NCI-H460 (cell line): ENCODE data around the gene OR6P1. TPM values are rescaled to one million over a fixed set of nuclear protein-coding genes. Genes with fewer than 3 reads are reported as not detected.

ENCODE experiments used
- DNase-seq: peaks from one replicate; pipeline ENCODE4 v3.0.0-alpha.2; 2016; ENCODE audit warnings: low read depth; ENCODE audit errors: extremely low read depth
- total RNA-seq: library from RNA; depleted of rRNA; stranded (reverse); fragments of >200 nt; shearing (Covaris generic); gene quantifications from 2 replicates; pipeline ENCODE4 v1.2.3, GENCODE V29; 2014; rRNA removed

The OR6P1 gene
- total RNA-seq, 1 experiment from 2014 or later: not detected

DNA sequence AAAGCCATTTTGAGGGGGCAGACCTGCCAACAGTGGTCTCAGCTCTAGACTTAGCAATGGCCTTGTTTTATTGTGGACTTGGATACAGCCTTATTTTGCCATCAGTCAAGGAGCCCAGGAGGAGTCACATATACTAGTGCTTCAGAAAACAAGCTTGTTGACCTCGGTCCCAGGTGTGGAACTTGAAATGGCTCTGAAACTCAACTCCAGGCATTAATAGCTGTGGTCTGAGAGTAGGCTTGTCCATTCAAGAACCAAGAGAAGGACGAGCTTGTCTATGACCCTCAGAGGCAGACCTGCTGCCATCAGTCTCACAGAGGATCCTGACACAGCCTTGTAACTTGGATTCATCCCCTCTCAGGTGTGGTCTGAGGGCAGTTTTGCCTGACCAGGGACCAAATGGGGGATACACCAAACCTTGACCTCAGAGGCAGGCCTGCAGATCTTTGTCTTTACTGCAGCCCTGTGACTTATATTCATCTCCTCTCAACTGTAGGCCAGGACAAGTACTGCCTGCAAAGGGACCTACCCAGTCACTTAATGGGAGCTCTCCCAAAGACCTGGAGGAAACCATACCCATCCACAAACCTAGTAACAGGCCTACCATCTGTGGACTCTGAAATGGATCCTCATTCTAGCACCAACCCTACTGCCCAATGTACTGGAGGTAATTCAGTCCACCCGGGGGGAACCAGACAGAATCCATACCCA is 49.3 kb downstream of the OR6P1 start:
- no peak for DNase-seq

DNA sequence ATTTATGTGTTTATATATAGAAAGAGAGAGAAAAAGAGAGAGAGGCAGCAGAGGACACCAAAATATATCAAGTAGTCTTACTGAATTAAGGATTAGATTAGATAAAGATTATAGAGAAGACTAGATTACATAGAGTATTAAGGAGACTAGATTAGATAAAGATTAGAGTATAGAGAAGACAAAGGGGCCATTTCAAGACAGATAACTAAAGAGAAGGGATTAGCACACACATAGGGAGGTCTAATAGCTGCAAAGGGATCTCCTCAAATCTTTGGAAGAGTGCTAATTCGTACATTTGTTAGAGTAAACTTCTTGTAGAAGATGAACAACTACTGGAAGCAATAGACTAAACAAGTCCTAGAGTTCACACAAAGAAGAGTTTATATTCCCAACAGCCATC is 50.4 kb downstream of the OR6P1 start:
- DNase-seq: no peak

- DNase-seq: no peak
These were observed 53.4 kb downstream of the OR6P1 start for GRCh38 chr1:158516966-158517365.

Other genes starting within 250 kb of the OR6P1 start
- gene CD1B, start 239.0 kb downstream of the OR6P1 start, total RNA-seq: not detected in 2 replicates
- not detected in 2 replicates for gene CD1E, start 216.7 kb downstream of the OR6P1 start, total RNA-seq
- gene OR10T2, start 171.1 kb downstream of the OR6P1 start, total RNA-seq: not detected in 2 replicates
- not detected in 2 replicates for gene OR10K2, start 144.3 kb downstream of the OR6P1 start, total RNA-seq
- not detected in 2 replicates for gene OR10K1, start 108.7 kb downstream of the OR6P1 start, total RNA-seq
- not detected in 2 replicates for gene OR10R2, start 98.4 kb downstream of the OR6P1 start, total RNA-seq
- gene OR6Y1, start 16.2 kb downstream of the OR6P1 start, total RNA-seq: not detected in 2 replicates
- gene OR10X1, start 9.3 kb upstream of the OR6P1 start, total RNA-seq: not detected in 2 replicates
- not detected in 2 replicates for gene OR10Z1, start 34.7 kb upstream of the OR6P1 start, total RNA-seq
- gene SPTA1, start 116.1 kb upstream of the OR6P1 start, total RNA-seq: 0.20 and 1.1 TPM in 2 replicates
- not detected in 2 replicates for gene OR6K2, start 130.1 kb upstream of the OR6P1 start, total RNA-seq
- not detected in 2 replicates for gene OR6K3, start 150.1 kb upstream of the OR6P1 start, total RNA-seq
- not detected in 2 replicates for gene OR6K6, start 184.1 kb upstream of the OR6P1 start, total RNA-seq
- gene OR6N1, start 201.6 kb upstream of the OR6P1 start, total RNA-seq: not detected in 2 replicates
- gene OR6N2, start 210.6 kb upstream of the OR6P1 start, total RNA-seq: not detected in 2 replicates